ENCODE measurements around the gene LMCD1.

LMCD1 gene

GRCh38 chr3:8480699-8481098 is 20.9 kb upstream of the LMCD1 start:
- Histone ChIP-seq H3K4me3 (ENCODE audit: low read depth, low read length) (no peak overlapping the region), H3K4me1 (no peaks in the 10 kb centered on the region), H3K27me3 (no peaks in the 10 kb centered on the region), H3K36me3 (no peaks in the 10 kb centered on the region), H3K9me3 (no peaks in the 10 kb centered on the region)
- DNase-seq = no peak
- TF ChIP-seq, protein P1, sequence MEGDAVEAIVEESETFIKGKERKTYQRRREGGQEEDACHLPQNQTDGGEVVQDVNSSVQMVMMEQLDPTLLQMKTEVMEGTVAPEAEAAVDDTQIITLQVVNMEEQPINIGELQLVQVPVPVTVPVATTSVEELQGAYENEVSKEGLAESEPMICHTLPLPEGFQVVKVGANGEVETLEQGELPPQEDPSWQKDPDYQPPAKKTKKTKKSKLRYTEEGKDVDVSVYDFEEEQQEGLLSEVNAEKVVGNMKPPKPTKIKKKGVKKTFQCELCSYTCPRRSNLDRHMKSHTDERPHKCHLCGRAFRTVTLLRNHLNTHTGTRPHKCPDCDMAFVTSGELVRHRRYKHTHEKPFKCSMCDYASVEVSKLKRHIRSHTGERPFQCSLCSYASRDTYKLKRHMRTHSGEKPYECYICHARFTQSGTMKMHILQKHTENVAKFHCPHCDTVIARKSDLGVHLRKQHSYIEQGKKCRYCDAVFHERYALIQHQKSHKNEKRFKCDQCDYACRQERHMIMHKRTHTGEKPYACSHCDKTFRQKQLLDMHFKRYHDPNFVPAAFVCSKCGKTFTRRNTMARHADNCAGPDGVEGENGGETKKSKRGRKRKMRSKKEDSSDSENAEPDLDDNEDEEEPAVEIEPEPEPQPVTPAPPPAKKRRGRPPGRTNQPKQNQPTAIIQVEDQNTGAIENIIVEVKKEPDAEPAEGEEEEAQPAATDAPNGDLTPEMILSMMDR (IDR thresholded peaks at IDR 0.05; ENCODE audit: low read depth, low read length) = no peak

GRCh38 chr3:8481380-8481779 is 20.2 kb upstream of the LMCD1 start:
- DNase-seq = no peak
- no peaks in the 10 kb centered on the region for H3K9me3 ChIP-seq
- H3K36me3 ChIP-seq = no peaks in the 10 kb centered on the region
- TF ChIP-seq, protein P1 (IDR thresholded peaks at IDR 0.05; ENCODE audit: low read depth, low read length) = no peak
- no peaks in the 10 kb centered on the region for H3K4me1 ChIP-seq
- no peak overlapping the region for H3K4me3 ChIP-seq (ENCODE audit: low read depth, low read length)
- no peaks in the 10 kb centered on the region for H3K27me3 ChIP-seq

GRCh38 chr3:8482263-8482662 is 19.4 kb upstream of the LMCD1 start:
- Histone ChIP-seq H3K4me1 (no peaks in the 10 kb centered on the region), H3K9me3 (no peaks in the 10 kb centered on the region), H3K36me3 (no peaks in the 10 kb centered on the region), H3K4me3 (ENCODE audit: low read depth, low read length) (no peak overlapping the region), H3K27me3 (no peaks in the 10 kb centered on the region)
- TF ChIP-seq, protein P1 (IDR thresholded peaks at IDR 0.05; ENCODE audit: low read depth, low read length) = no peak
- no peak for DNase-seq

DNA sequence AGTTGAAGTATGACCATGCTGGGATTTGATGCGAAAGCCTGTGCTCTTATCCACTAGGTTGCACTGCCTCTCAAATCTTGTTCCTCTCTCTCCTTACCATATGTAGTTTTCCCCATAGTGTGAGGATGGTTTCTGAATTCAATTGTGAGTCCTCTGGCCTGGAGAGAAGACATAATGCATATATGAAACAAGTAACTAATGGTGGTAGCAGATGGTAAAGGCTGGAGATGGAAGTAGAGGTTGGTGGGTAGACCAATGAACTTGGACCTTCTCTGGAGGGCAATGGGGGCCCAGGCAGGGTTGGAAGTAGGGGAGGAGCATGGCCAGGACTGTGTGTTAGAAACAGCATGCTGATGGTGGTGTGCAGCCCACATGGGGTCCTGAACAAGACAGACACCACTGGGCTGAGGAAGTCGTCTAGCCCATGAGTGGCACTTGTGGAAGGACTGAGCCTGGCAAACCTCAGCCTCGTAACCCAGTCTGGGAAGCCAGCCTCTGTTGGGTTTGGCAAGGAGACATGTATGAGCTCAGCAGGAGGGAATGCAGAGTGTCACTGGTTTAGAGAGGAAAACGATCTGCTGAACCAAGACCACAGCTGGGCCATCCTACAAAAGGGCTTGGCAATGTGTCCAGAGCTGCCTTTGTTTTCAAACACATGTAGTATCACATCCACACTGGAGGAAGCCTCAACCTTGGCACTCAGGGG is 18.5 kb upstream of the LMCD1 start:
- TF ChIP-seq, protein P1 (IDR thresholded peaks at IDR 0.05; ENCODE audit: low read depth, low read length) = no peak
- DNase-seq = no peak
- no peaks in the 10 kb centered on the region for H3K36me3 ChIP-seq
- no peaks in the 10 kb centered on the region for H3K27me3 ChIP-seq
- H3K4me1 ChIP-seq = no peaks in the 10 kb centered on the region
- H3K9me3 ChIP-seq = no peaks in the 10 kb centered on the region
- H3K4me3 ChIP-seq (ENCODE audit: low read depth, low read length) = no peak overlapping the region

GRCh38 chr3:8484409-8485140 is 17.0 kb upstream of the LMCD1 start:
- Histone ChIP-seq H3K36me3 (no peaks in the 10 kb centered on the region), H3K4me3 (ENCODE audit: low read depth, low read length) (no peak overlapping the region), H3K27me3 (no peaks in the 10 kb centered on the region), H3K4me1 (no peaks in the 10 kb centered on the region), H3K9me3 (no peaks in the 10 kb centered on the region)
- DNase-seq = no peak
- TF ChIP-seq, protein P1 (IDR thresholded peaks at IDR 0.05; ENCODE audit: low read depth, low read length) = no peak
